Measurements from ENCODE around the gene FAM240B. TPM values are rescaled to one million over a fixed set of nuclear protein-coding genes. Genes with fewer than 3 reads are reported as not detected.

FAM240B gene
- total and polyA plus RNA-seq, 9 of the 15 experiments (the other 6 are each of a cell fraction or from before 2014, with no cell fraction given): not detected

DNA sequence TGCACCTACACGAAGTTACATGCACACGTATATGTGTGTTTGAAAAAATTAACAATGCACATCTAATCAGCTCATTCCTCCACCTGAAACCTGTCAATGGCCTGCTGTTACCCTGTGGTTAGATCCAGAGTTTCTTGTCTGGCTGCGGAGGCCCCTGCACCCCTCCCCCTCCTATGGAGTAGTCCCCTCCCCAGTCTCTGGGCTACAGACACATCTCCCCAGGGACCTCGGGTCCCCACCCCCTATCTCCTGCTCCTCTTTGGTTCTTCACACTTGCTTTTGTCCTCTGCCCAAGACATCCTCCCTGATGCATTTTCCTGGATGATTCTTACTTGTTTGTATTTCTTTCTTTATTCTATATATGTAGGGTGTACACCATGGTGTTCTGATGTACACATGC is 27.2 kb downstream of the FAM240B start:
- no peak for TF ChIP-seq FOXK1 (CRISPR knock-in tag; IDR thresholded peaks at IDR 0.05; ENCODE audit: borderline replicate concordance)
- H3K9me1 ChIP-seq (ENCODE audit: control insufficient read depth, insufficient read depth, low read length): no peaks in the 10 kb centered on the region
- in situ Hi-C loops (cut with MboI): no loop called here
- no peak overlapping the region for H2AFZ ChIP-seq (ENCODE audit: low read depth, low read length)
- peaks cover 17 to 25% of the 10 kb centered on the region in 2 experiments for H3K27me3 ChIP-seq (ENCODE audit: control insufficient read depth in 2 of 2, insufficient read depth in 2 of 2, low read length in 2 of 2)
- intact Hi-C loops (cut with micrococcal nuclease): no loop called here
- no peak for FAIRE-seq
- H3K9ac ChIP-seq (ENCODE audit: insufficient read depth in 1 of 2, low read depth in 2 of 2, low read length in 2 of 2): no peak overlapping the region
- no peak overlapping the region for H3K27ac ChIP-seq (ENCODE audit: extremely low read depth, low read depth, low read length)
- no peaks in the 10 kb centered on the region for H3K79me2 ChIP-seq (ENCODE audit: control insufficient read depth, insufficient read depth, low read length)
- no TSS peak for BruUV-seq (replicated peaks)
- H3K4me1 ChIP-seq (replicated peaks in 1 of 2; ENCODE audit: control insufficient read depth in 2 of 2, insufficient read depth in 2 of 2, low read length in 2 of 2): no peaks in the 10 kb centered on the region; a peak in 1 of 5 replicates
- H3K36me3 ChIP-seq (ENCODE audit: control insufficient read depth, insufficient read depth, low read length): no peaks in the 10 kb centered on the region
- 0% methylated on average over 4 of the region's 4 CpGs for WGBS (ENCODE audit: insufficient coverage, low coverage, missing lambda C conversion rate)
- H3K4me3 ChIP-seq: no peak overlapping the region
- no peaks in the 10 kb centered on the region for H4K20me1 ChIP-seq (replicated peaks; ENCODE audit: control insufficient read depth, insufficient read depth, low read length)
- H3K9me3 ChIP-seq (replicated peaks; ENCODE audit: control insufficient read depth, insufficient read depth, low read depth, low read length): no peaks in the 10 kb centered on the region
- CTCF ChIA-PET (ENCODE audit: low intra/inter-chr PET ratio): no interaction called here
- no peak for DNase-seq (ENCODE audit: extremely low read depth in 1 of 4, low spot score in 3 of 4)
- no peak for ATAC-seq
- no peak overlapping the region for H3K4me2 ChIP-seq (ENCODE audit: insufficient read depth, low read length)
- POLR2A ChIA-PET: interaction anchor here (0.6 kb wide), 1 partner anchor 20 kb away, joined by 3 read pairs; no protein-coding TSS in a partner anchor

DNA sequence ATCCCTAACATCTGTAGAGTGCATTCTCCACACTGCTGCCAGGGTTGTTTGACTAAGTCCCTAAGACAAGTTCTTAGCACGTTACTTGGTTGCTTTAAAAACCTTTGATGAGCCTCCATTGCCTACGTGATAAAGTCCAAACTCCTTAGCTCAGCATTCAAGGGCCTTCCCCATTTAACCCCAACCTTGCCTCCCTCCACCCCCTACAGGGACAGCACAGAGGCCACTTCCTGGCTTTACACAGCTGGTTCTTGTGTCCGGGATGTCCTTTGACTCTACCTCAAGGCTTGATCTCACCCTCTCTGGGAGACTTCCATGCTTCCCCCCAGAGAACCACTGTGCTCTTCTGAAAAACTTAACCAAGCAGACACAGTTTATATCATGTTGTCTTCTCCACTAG is 29.4 kb downstream of the FAM240B start:
- WGBS (ENCODE audit: insufficient coverage, low coverage, missing lambda C conversion rate): 0% methylated on average over 3 of the region's 3 CpGs
- Histone ChIP-seq H3K9me3 (replicated peaks; ENCODE audit: control insufficient read depth, insufficient read depth, low read depth, low read length) (no peaks in the 10 kb centered on the region), H3K4me1 (replicated peaks in 1 of 2; ENCODE audit: control insufficient read depth in 2 of 2, insufficient read depth in 2 of 2, low read length in 2 of 2) (peaks cover 0 to 6% of the 10 kb centered on the region in 2 experiments; a peak in 1 of 5 replicates), H2AFZ (ENCODE audit: low read depth, low read length) (no peak overlapping the region), H3K36me3 (ENCODE audit: control insufficient read depth, insufficient read depth, low read length) (no peaks in the 10 kb centered on the region), H3K27me3 (ENCODE audit: control insufficient read depth in 2 of 2, insufficient read depth in 2 of 2, low read length in 2 of 2) (peaks cover 15 to 28% of the 10 kb centered on the region in 2 experiments), H4K20me1 (replicated peaks; ENCODE audit: control insufficient read depth, insufficient read depth, low read length) (no peaks in the 10 kb centered on the region), H3K9ac (ENCODE audit: insufficient read depth in 1 of 2, low read depth in 2 of 2, low read length in 2 of 2) (no peak overlapping the region), H3K9me1 (ENCODE audit: control insufficient read depth, insufficient read depth, low read length) (no peaks in the 10 kb centered on the region), H3K27ac (ENCODE audit: extremely low read depth, low read depth, low read length) (no peak overlapping the region), H3K4me2 (ENCODE audit: insufficient read depth, low read length) (no peak overlapping the region), H3K4me3 (no peak overlapping the region), H3K79me2 (ENCODE audit: control insufficient read depth, insufficient read depth, low read length) (no peaks in the 10 kb centered on the region)
- no TSS peak for BruUV-seq (replicated peaks)
- intact Hi-C loops (cut with micrococcal nuclease): no loop called here
- POLR2A ChIA-PET: interaction anchor here (1.5 kb wide), 1 partner anchor 68 kb away, joined by 3 read pairs; no protein-coding TSS in a partner anchor
- in situ Hi-C loops (cut with MboI): no loop called here
- FAIRE-seq: no peak
- TF ChIP-seq STAT5B (CRISPR knock-in tag; IDR thresholded peaks at IDR 0.05): no peak
- TF ChIP-seq, protein P1, sequence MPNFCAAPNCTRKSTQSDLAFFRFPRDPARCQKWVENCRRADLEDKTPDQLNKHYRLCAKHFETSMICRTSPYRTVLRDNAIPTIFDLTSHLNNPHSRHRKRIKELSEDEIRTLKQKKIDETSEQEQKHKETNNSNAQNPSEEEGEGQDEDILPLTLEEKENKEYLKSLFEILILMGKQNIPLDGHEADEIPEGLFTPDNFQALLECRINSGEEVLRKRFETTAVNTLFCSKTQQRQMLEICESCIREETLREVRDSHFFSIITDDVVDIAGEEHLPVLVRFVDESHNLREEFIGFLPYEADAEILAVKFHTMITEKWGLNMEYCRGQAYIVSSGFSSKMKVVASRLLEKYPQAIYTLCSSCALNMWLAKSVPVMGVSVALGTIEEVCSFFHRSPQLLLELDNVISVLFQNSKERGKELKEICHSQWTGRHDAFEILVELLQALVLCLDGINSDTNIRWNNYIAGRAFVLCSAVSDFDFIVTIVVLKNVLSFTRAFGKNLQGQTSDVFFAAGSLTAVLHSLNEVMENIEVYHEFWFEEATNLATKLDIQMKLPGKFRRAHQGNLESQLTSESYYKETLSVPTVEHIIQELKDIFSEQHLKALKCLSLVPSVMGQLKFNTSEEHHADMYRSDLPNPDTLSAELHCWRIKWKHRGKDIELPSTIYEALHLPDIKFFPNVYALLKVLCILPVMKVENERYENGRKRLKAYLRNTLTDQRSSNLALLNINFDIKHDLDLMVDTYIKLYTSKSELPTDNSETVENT (CRISPR knock-in tag; IDR thresholded peaks at IDR 0.05): no peak
- TF ChIP-seq HDGF (IDR thresholded peaks at IDR 0.05): no peak
- TF ChIP-seq ZKSCAN1 (IDR thresholded peaks at IDR 0.05; ENCODE audit: low read depth, low read length): no peak
- TF ChIP-seq CREBBP (IDR thresholded peaks at IDR 0.05; ENCODE audit: low read depth, low read length): no peak
- TF ChIP-seq ZC3H8 (IDR thresholded peaks at IDR 0.05): no peak
- TF ChIP-seq ELF1 (tag; IDR thresholded peaks at IDR 0.05): no peak
- TF ChIP-seq, protein P2, sequence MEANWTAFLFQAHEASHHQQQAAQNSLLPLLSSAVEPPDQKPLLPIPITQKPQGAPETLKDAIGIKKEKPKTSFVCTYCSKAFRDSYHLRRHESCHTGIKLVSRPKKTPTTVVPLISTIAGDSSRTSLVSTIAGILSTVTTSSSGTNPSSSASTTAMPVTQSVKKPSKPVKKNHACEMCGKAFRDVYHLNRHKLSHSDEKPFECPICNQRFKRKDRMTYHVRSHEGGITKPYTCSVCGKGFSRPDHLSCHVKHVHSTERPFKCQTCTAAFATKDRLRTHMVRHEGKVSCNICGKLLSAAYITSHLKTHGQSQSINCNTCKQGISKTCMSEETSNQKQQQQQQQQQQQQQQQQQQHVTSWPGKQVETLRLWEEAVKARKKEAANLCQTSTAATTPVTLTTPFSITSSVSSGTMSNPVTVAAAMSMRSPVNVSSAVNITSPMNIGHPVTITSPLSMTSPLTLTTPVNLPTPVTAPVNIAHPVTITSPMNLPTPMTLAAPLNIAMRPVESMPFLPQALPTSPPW (CRISPR knock-in tag; IDR thresholded peaks at IDR 0.05): no peak
- no peak for TF ChIP-seq MCM3 (IDR thresholded peaks at IDR 0.05)
- TF ChIP-seq NCOR1 (IDR thresholded peaks at IDR 0.05): no peak
- TF ChIP-seq, protein P3, sequence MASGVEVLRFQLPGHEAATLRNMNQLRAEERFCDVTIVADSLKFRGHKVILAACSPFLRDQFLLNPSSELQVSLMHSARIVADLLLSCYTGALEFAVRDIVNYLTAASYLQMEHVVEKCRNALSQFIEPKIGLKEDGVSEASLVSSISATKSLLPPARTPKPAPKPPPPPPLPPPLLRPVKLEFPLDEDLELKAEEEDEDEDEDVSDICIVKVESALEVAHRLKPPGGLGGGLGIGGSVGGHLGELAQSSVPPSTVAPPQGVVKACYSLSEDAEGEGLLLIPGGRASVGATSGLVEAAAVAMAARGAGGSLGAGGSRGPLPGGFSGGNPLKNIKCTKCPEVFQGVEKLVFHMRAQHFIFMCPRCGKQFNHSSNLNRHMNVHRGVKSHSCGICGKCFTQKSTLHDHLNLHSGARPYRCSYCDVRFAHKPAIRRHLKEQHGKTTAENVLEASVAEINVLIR (CRISPR knock-in tag; IDR thresholded peaks at IDR 0.05): no peak
- TF ChIP-seq DNMT1 (IDR thresholded peaks at IDR 0.05): no peak
- CTCF ChIA-PET (ENCODE audit: low intra/inter-chr PET ratio): no interaction called here
- no peak for DNase-seq (ENCODE audit: extremely low read depth in 1 of 4, low spot score in 3 of 4)
- no peak for ATAC-seq

Data from K562 (cell line).